ENCODE data around the gene AHSG. TPM values are rescaled to one million over a fixed set of nuclear protein-coding genes. Genes with fewer than 3 reads are reported as not detected.

Gene AHSG
- total and polyA plus RNA-seq, 2 donors = 0.23 to 0.33 TPM

GRCh38 chr3:186620213-186621092, 7.6 kb downstream of the AHSG start:
- DNase-seq (ENCODE audit: low read depth in 6 of 9, low spot score in 9 of 9) = no peak
- H3K4me1 ChIP-seq (ENCODE audit: control insufficient read depth in 2 of 2, insufficient read depth in 2 of 2, low read length in 2 of 2) = peaks cover 2 to 9% of the 10 kb centered on the region in 2 donors
- 91% methylated on average over 17 of the region's 17 CpGs for WGBS

GRCh38 chr3:186621894-186622650, 9.2 kb downstream of the AHSG start:
- no peak overlapping the region for H3K27ac ChIP-seq (ENCODE audit: low read depth in 1 of 2, low read length in 1 of 2)
- no peak overlapping the region for H3K4me3 ChIP-seq (ENCODE audit: low read length in 2 of 2)
- DNase-seq (ENCODE audit: low read depth in 6 of 9, low spot score in 9 of 9) = no peak
- H3K9me3 ChIP-seq (ENCODE audit: control insufficient read depth in 2 of 2, insufficient read depth in 1 of 2, low read length in 1 of 2) = no peaks in the 10 kb centered on the region
- WGBS = 87% methylated on average over 7 of the region's 7 CpGs
- H3K4me1 ChIP-seq (ENCODE audit: control insufficient read depth in 2 of 2, insufficient read depth in 2 of 2, low read length in 2 of 2) = peaks cover 0 to 3% of the 10 kb centered on the region in 2 donors
- H3K27me3 ChIP-seq (ENCODE audit: control insufficient read depth in 2 of 2, insufficient read depth in 1 of 2, low read length in 1 of 2) = peaks cover 4 to 21% of the 10 kb centered on the region in 2 donors
- no peaks in the 10 kb centered on the region for H3K36me3 ChIP-seq (ENCODE audit: control insufficient read depth in 2 of 2, insufficient read depth in 2 of 2, low read length in 1 of 2)

More at GRCh38 chr3:186620213-186621092, 7.6 kb downstream of the AHSG start:
- no peaks in the 10 kb centered on the region for H3K36me3 ChIP-seq (ENCODE audit: control insufficient read depth in 2 of 2, insufficient read depth in 2 of 2, low read length in 1 of 2)
- H3K4me3 ChIP-seq (ENCODE audit: low read length in 2 of 2) = no peak overlapping the region
- peaks cover 0 to 2% of the 10 kb centered on the region in 2 donors for H3K9me3 ChIP-seq (ENCODE audit: control insufficient read depth in 2 of 2, insufficient read depth in 1 of 2, low read length in 1 of 2)
- peaks cover 4 to 25% of the 10 kb centered on the region in 2 donors for H3K27me3 ChIP-seq (ENCODE audit: control insufficient read depth in 2 of 2, insufficient read depth in 1 of 2, low read length in 1 of 2)
- H3K27ac ChIP-seq (ENCODE audit: low read depth in 1 of 2, low read length in 1 of 2) = no peak overlapping the region

GRCh38 chr3:186622651-186623310, 9.9 kb downstream of the AHSG start:
- Histone ChIP-seq H3K4me1 (ENCODE audit: control insufficient read depth in 2 of 2, insufficient read depth in 2 of 2, low read length in 2 of 2) (no peaks in the 10 kb centered on the region), H3K36me3 (ENCODE audit: control insufficient read depth in 2 of 2, insufficient read depth in 2 of 2, low read length in 1 of 2) (no peaks in the 10 kb centered on the region), H3K9me3 (ENCODE audit: control insufficient read depth in 2 of 2, insufficient read depth in 1 of 2, low read length in 1 of 2) (no peaks in the 10 kb centered on the region), H3K27me3 (ENCODE audit: control insufficient read depth in 2 of 2, insufficient read depth in 1 of 2, low read length in 1 of 2) (peaks cover 4 to 14% of the 10 kb centered on the region in 2 donors), H3K27ac (ENCODE audit: low read depth in 1 of 2, low read length in 1 of 2) (no peak overlapping the region), H3K4me3 (ENCODE audit: low read length in 2 of 2) (no peak overlapping the region)
- 47% methylated on average over 2 of the region's 2 CpGs for WGBS
- DNase-seq (ENCODE audit: low read depth in 6 of 9, low spot score in 9 of 9) = no peak

- Histone ChIP-seq H3K27me3 (ENCODE audit: control insufficient read depth in 2 of 2, insufficient read depth in 1 of 2, low read length in 1 of 2) (peaks cover 0 to 3% of the 10 kb centered on the region in 2 donors), H3K27ac (ENCODE audit: low read depth in 1 of 2, low read length in 1 of 2) (no peak overlapping the region), H3K36me3 (ENCODE audit: control insufficient read depth in 2 of 2, insufficient read depth in 2 of 2, low read length in 1 of 2) (no peaks in the 10 kb centered on the region), H3K4me3 (ENCODE audit: low read length in 2 of 2) (no peak overlapping the region), H3K9me3 (ENCODE audit: control insufficient read depth in 2 of 2, insufficient read depth in 1 of 2, low read length in 1 of 2) (no peaks in the 10 kb centered on the region), H3K4me1 (ENCODE audit: control insufficient read depth in 2 of 2, insufficient read depth in 2 of 2, low read length in 2 of 2) (no peaks in the 10 kb centered on the region)
- DNase-seq (ENCODE audit: low read depth in 6 of 9, low spot score in 9 of 9) = no peak
- WGBS = 87% methylated on average over 4 of the region's 4 CpGs
These were observed 11.7 kb downstream of the AHSG start for GRCh38 chr3:186624598-186624997.

GRCh38 chr3:186625600-186626042, 12.8 kb downstream of the AHSG start:
- no peaks in the 10 kb centered on the region for H3K4me1 ChIP-seq (ENCODE audit: control insufficient read depth in 2 of 2, insufficient read depth in 2 of 2, low read length in 2 of 2)
- H3K9me3 ChIP-seq (ENCODE audit: control insufficient read depth in 2 of 2, insufficient read depth in 1 of 2, low read length in 1 of 2) = no peaks in the 10 kb centered on the region
- no peak overlapping the region for H3K4me3 ChIP-seq (ENCODE audit: low read length in 2 of 2)
- 85% methylated on average over 4 of the region's 4 CpGs for whole genome bisulfite sequencing
- H3K27me3 ChIP-seq (ENCODE audit: control insufficient read depth in 2 of 2, insufficient read depth in 1 of 2, low read length in 1 of 2) = peaks cover 0 to 3% of the 10 kb centered on the region in 2 donors
- H3K27ac ChIP-seq (ENCODE audit: low read depth in 1 of 2, low read length in 1 of 2) = no peak overlapping the region
- no peaks in the 10 kb centered on the region for H3K36me3 ChIP-seq (ENCODE audit: control insufficient read depth in 2 of 2, insufficient read depth in 2 of 2, low read length in 1 of 2)
- DNase-seq (ENCODE audit: low read depth in 6 of 9, low spot score in 9 of 9) = no peak

- H3K36me3 ChIP-seq (ENCODE audit: control insufficient read depth in 2 of 2, insufficient read depth in 2 of 2, low read length in 1 of 2) = no peaks in the 10 kb centered on the region
- no peaks in the 10 kb centered on the region for H3K27me3 ChIP-seq (ENCODE audit: control insufficient read depth in 2 of 2, insufficient read depth in 1 of 2, low read length in 1 of 2)
- H3K27ac ChIP-seq (ENCODE audit: low read depth in 1 of 2, low read length in 1 of 2) = no peak overlapping the region
- H3K4me1 ChIP-seq (ENCODE audit: control insufficient read depth in 2 of 2, insufficient read depth in 2 of 2, low read length in 2 of 2) = no peaks in the 10 kb centered on the region
- no peak for DNase-seq (ENCODE audit: low read depth in 6 of 9, low spot score in 9 of 9)
- H3K4me3 ChIP-seq (ENCODE audit: low read length in 2 of 2) = no peak overlapping the region
- 85% methylated on average over 7 of the region's 7 CpGs for WGBS
- H3K9me3 ChIP-seq (ENCODE audit: control insufficient read depth in 2 of 2, insufficient read depth in 1 of 2, low read length in 1 of 2) = no peaks in the 10 kb centered on the region
These were observed 13.5 kb downstream of the AHSG start for GRCh38 chr3:186626254-186626847.

GRCh38 chr3:186627852-186628414, 15.1 kb downstream of the AHSG start:
- DNase-seq (ENCODE audit: low read depth in 6 of 9, low spot score in 9 of 9) = no peak
- Histone ChIP-seq H3K27ac (ENCODE audit: low read depth in 1 of 2, low read length in 1 of 2) (no peak overlapping the region), H3K36me3 (ENCODE audit: control insufficient read depth in 2 of 2, insufficient read depth in 2 of 2, low read length in 1 of 2) (no peaks in the 10 kb centered on the region), H3K4me3 (ENCODE audit: low read length in 2 of 2) (no peak overlapping the region), H3K9me3 (ENCODE audit: control insufficient read depth in 2 of 2, insufficient read depth in 1 of 2, low read length in 1 of 2) (no peaks in the 10 kb centered on the region), H3K27me3 (ENCODE audit: control insufficient read depth in 2 of 2, insufficient read depth in 1 of 2, low read length in 1 of 2) (no peaks in the 10 kb centered on the region), H3K4me1 (ENCODE audit: control insufficient read depth in 2 of 2, insufficient read depth in 2 of 2, low read length in 2 of 2) (no peaks in the 10 kb centered on the region)
- WGBS = 97% methylated on average over 7 of the region's 7 CpGs

GRCh38 chr3:186628756-186629155, 15.9 kb downstream of the AHSG start:
- WGBS = 94% methylated on average over 7 of the region's 7 CpGs
- Histone ChIP-seq H3K27me3 (ENCODE audit: control insufficient read depth in 2 of 2, insufficient read depth in 1 of 2, low read length in 1 of 2) (no peaks in the 10 kb centered on the region), H3K4me3 (ENCODE audit: low read length in 2 of 2) (no peak overlapping the region), H3K9me3 (ENCODE audit: control insufficient read depth in 2 of 2, insufficient read depth in 1 of 2, low read length in 1 of 2) (no peaks in the 10 kb centered on the region), H3K27ac (ENCODE audit: low read depth in 1 of 2, low read length in 1 of 2) (no peak overlapping the region), H3K4me1 (ENCODE audit: control insufficient read depth in 2 of 2, insufficient read depth in 2 of 2, low read length in 2 of 2) (no peaks in the 10 kb centered on the region), H3K36me3 (ENCODE audit: control insufficient read depth in 2 of 2, insufficient read depth in 2 of 2, low read length in 1 of 2) (no peaks in the 10 kb centered on the region)
- DNase-seq (ENCODE audit: low read depth in 6 of 9, low spot score in 9 of 9) = no peak
